IMR-90 (cell line): ENCODE data around the gene UCP2. TPM values are rescaled to one million over a fixed set of nuclear protein-coding genes. Genes with fewer than 3 reads are reported as not detected.

ENCODE experiments used
- ATAC-seq: fragments of 200-7000 bp; cut with Tn5 transposase; 2 replicates; pipeline ENCODE4 v1.9.1; 2020; ENCODE audit warnings: low read depth, mild to moderate bottlenecking, moderate library complexity
- BruUV-seq: library from RNA; stranded (reverse); fragments of 400-500 nt; replicated peaks from 2 replicates; lab custom pipeline; 2021; lab: Mats Ljungman, UMichigan
- CTCF ChIA-PET: fragments of 300-600 bp; formaldehyde crosslinking; extraction: SDS; loops from one replicate; lab custom pipeline; 2021; ENCODE audit warnings: antibody characterized with exemption; lab: Yijun Ruan, JAX
- POLR2A ChIA-PET: fragments of 300-600 bp; sonication (Branson Sonifier 250); formaldehyde crosslinking; loops from one replicate; lab custom pipeline; 2022; ENCODE audit warnings: antibody characterized with exemption; ENCODE audit not compliant: unreplicated experiment; lab: Charles Lee
- DNase-seq: peaks from one replicate; pipeline ENCODE4 v3.0.0; 2013
- H2AFZ ChIP-seq: replicated peaks from 2 replicates; pipeline ENCODE3; 2013; ENCODE audit warnings: low read length, mild to moderate bottlenecking; ENCODE audit not compliant: poor library complexity
- H2AK5ac ChIP-seq: 2 replicates; pipeline ENCODE4 v1.6.1; 2013; ENCODE audit warnings: low read depth, low read length, inconsistent platforms
- H2AK9ac ChIP-seq: replicated peaks from 2 replicates; pipeline ENCODE3; 2013; ENCODE audit warnings: mild to moderate bottlenecking, low read depth, low read length, moderate library complexity; ENCODE audit not compliant: poor library complexity
- H2BK120ac ChIP-seq: 2 replicates; pipeline ENCODE4 v1.6.1; 2013; ENCODE audit warnings: low read depth, low read length, inconsistent platforms
- H2BK15ac ChIP-seq: 3 replicates; pipeline ENCODE4 v1.6.1; 2013; ENCODE audit warnings: low read depth, low read length, inconsistent platforms
- H2BK20ac ChIP-seq: 2 replicates; pipeline ENCODE4 v1.6.1; 2013; ENCODE audit warnings: low read depth, mild to moderate bottlenecking, inconsistent platforms, low read length, moderate library complexity
- H2BK5ac ChIP-seq: 2 replicates; pipeline ENCODE4 v1.6.1; 2013; ENCODE audit warnings: mild to moderate bottlenecking, low read depth, low read length, inconsistent platforms; ENCODE audit not compliant: poor library complexity, severe bottlenecking
- H3K14ac ChIP-seq: replicated peaks from 2 replicates; pipeline ENCODE4 v1.6.1; 2013; ENCODE audit warnings: low read depth, low read length, inconsistent platforms
- H3K18ac ChIP-seq: 2 replicates; pipeline ENCODE4 v1.6.1; 2013; ENCODE audit warnings: low read depth, low read length, control low read depth
- H3K23ac ChIP-seq: 2 replicates; pipeline ENCODE4 v1.6.1; 2013; ENCODE audit warnings: low read depth, low read length, inconsistent platforms
- H3K27ac ChIP-seq: 2 replicates; pipeline ENCODE4 v1.5.1; 2013; ENCODE audit warnings: mild to moderate bottlenecking, control low read depth, low read length; ENCODE audit not compliant: insufficient read depth
- H3K27me3 ChIP-seq: 2 replicates; pipeline ENCODE4 v1.6.1; 2013; ENCODE audit warnings: low read length; ENCODE audit not compliant: control insufficient read depth, insufficient read depth
- H3K36me3 ChIP-seq: 2 replicates; pipeline ENCODE4 v1.6.1; 2013; ENCODE audit warnings: low read length, mixed read lengths; ENCODE audit not compliant: control insufficient read depth, insufficient read depth
- H3K4ac ChIP-seq: 2 replicates; pipeline ENCODE4 v1.6.1; 2013; ENCODE audit warnings: low read depth, low read length, inconsistent platforms
- H3K4me1 ChIP-seq: 2 replicates; pipeline ENCODE4 v1.6.1; 2013; ENCODE audit warnings: low read length, mixed read lengths; ENCODE audit not compliant: control insufficient read depth, insufficient read depth
- H3K4me2 ChIP-seq: 2 replicates; pipeline ENCODE4 v1.6.1; 2013; ENCODE audit warnings: low read depth, mild to moderate bottlenecking, control low read depth, low read length, moderate library complexity
- H3K4me3 ChIP-seq: 2 replicates; pipeline ENCODE4 v1.5.1; 2013; ENCODE audit warnings: low read depth, mild to moderate bottlenecking, control low read depth, low read length, moderate library complexity; ENCODE audit not compliant: insufficient read depth
- H3K56ac ChIP-seq: 2 replicates; pipeline ENCODE4 v1.6.1; 2013; ENCODE audit warnings: low read length, inconsistent platforms; ENCODE audit not compliant: insufficient read depth; ENCODE audit errors: extremely low read depth
- H3K79me1 ChIP-seq, 2 experiments: 2 replicates each; pipeline ENCODE4 v1.6.1; 2013; ENCODE audit warnings: low read length in 2 of 2, inconsistent platforms in 1 of 2, low read depth in 1 of 2
- H3K9ac ChIP-seq: 2 replicates; pipeline ENCODE4 v1.6.1; 2013; ENCODE audit warnings: low read depth, low read length, control low read depth
- H3K9me1 ChIP-seq: 2 replicates; pipeline ENCODE4 v1.6.1; 2013; ENCODE audit warnings: low read length, inconsistent platforms; ENCODE audit not compliant: insufficient read depth
- H3K9me3 ChIP-seq: 2 replicates; pipeline ENCODE4 v1.6.1; 2013; ENCODE audit warnings: low read length; ENCODE audit not compliant: control insufficient read depth, insufficient read depth
- H4K20me1 ChIP-seq: 2 replicates; pipeline ENCODE4 v1.6.1; 2013; ENCODE audit warnings: low read length, inconsistent platforms; ENCODE audit not compliant: insufficient read depth
- H4K5ac ChIP-seq: 2 replicates; pipeline ENCODE4 v1.6.1; 2013; ENCODE audit warnings: mild to moderate bottlenecking, low read depth, low read length, control low read depth
- H4K8ac ChIP-seq, 2 experiments: 2 replicates each; pipeline ENCODE4 v1.6.1; 2013; ENCODE audit warnings: low read depth in 2 of 2, low read length in 2 of 2, control low read depth in 1 of 2, inconsistent platforms in 1 of 2
- H4K91ac ChIP-seq: 2 replicates; pipeline ENCODE4 v1.6.1; 2013; ENCODE audit warnings: low read depth, low read length, inconsistent platforms; ENCODE audit not compliant: insufficient read depth
- BHLHE40 ChIP-seq: fragments of 150-350 bp; IDR thresholded peaks from 2 replicates; pipeline ENCODE4 v1.6.1; 2016; ENCODE audit warnings: mild to moderate bottlenecking, low read depth, low read length
- CEBPB ChIP-seq: IDR thresholded peaks from 2 replicates; pipeline ENCODE4 v1.6.1; 2012; ENCODE audit warnings: low read depth, low read length, improper control_type of control experiment
- CHD1 ChIP-seq: IDR thresholded peaks from 2 replicates; pipeline ENCODE4 v1.6.1; 2012; ENCODE audit warnings: low read depth, low read length, improper control_type of control experiment
- ELK1 ChIP-seq: fragments of 150-350 bp; IDR thresholded peaks from 2 replicates; pipeline ENCODE4 v1.6.1; 2016; ENCODE audit warnings: low read depth, mild to moderate bottlenecking, low read length, moderate library complexity, borderline replicate concordance
- FOS ChIP-seq: fragments of 150-350 bp; IDR thresholded peaks from 2 replicates; pipeline ENCODE4 v1.6.1; 2016; ENCODE audit warnings: low read depth, low read length
- MAZ ChIP-seq: IDR thresholded peaks from 2 replicates; pipeline ENCODE4 v1.6.1; 2012; ENCODE audit warnings: low read depth, mild to moderate bottlenecking, low read length, improper control_type of control experiment, moderate library complexity, borderline replicate concordance
- NFE2L2 ChIP-seq: fragments of 150-350 bp; IDR thresholded peaks from 2 replicates; pipeline ENCODE4 v1.6.1; 2016; ENCODE audit warnings: low read depth, mild to moderate bottlenecking, low read length
- RCOR1 ChIP-seq: IDR thresholded peaks from 2 replicates; pipeline ENCODE4 v1.6.1; 2012; ENCODE audit warnings: mild to moderate bottlenecking, low read length, improper control_type of control experiment; ENCODE audit not compliant: insufficient replicate concordance
- SMC3 ChIP-seq: fragments of 150-350 bp; IDR thresholded peaks from 2 replicates; pipeline ENCODE4 v1.6.1; 2016; ENCODE audit warnings: low read depth, mild to moderate bottlenecking, antibody characterized with exemption, low read length, moderate library complexity
- WGBS, 2 experiments: methylation state at CpG; one replicate each; pipeline versions ENCODE4 v1.1.5 to v1.1.7; 2013; ENCODE audit warnings: missing lambda C conversion rate in 2 of 2; ENCODE audit not compliant: insufficient read length in 1 of 2; ENCODE audit errors: extremely low coverage in 2 of 2; 5-methylcytosine and 5-hydroxymethylcytosine counted together
- dilution Hi-C: fragments of 300-500 bp; cut with HindIII; formaldehyde crosslinking; loops from one replicate; pipeline ENCODE4 v1.14.3; 2018; ENCODE audit warnings: low sequenced_read_pairs; ENCODE audit not compliant: unreplicated experiment
- in situ Hi-C: fragments of 300-500 bp; cut with MboI; formaldehyde crosslinking; loops from 3 replicates; pipeline ENCODE4 v1.14.3; 2019; ENCODE audit warnings: low sequenced_read_pairs, inconsistent platforms, mixed read lengths
- intact Hi-C: fragments of 100-400 bp; cut with micrococcal nuclease; formaldehyde crosslinking; loops from 2 replicates; pipeline ENCODE4 v1.10.0; 2022
- polyA plus RNA-seq, 3 experiments: library from polyadenylated mRNA; depleted of rRNA; stranded (reverse); fragments of >200 nt; gene quantifications; 2 replicates each; pipeline ENCODE4 v1.2.3, GENCODE V29; 2012; ENCODE audit warnings: low replicate concordance in 1 of 3
- total RNA-seq: library from RNA; depleted of rRNA; stranded (reverse); fragments of >200 nt; gene quantifications from 2 replicates; pipeline ENCODE4 v1.2.3, GENCODE V29; 2012
- TF ChIP-seq, protein P1 (sequence below): fragments of 150-350 bp; IDR thresholded peaks from 2 replicates; pipeline ENCODE4 v1.6.1; 2017; ENCODE audit warnings: mild to moderate bottlenecking, antibody characterized with exemption, low read length, low read depth
- TF ChIP-seq, protein P2 (sequence below): conservative IDR thresholded peaks from 2 replicates; pipeline ENCODE4 v1.5.1; 2012; ENCODE audit warnings: mild to moderate bottlenecking, low read depth, low read length, improper control_type of control experiment

UCP2 gene
- total and polyA plus RNA-seq, 2 of the 4 experiments (the other 2 are of a cell fraction) = 2.0 to 11.9 TPM

GRCh38 chr11:73972187-73972586 is 10.5 kb downstream of the UCP2 start:
- H3K79me1 ChIP-seq = no peaks in the 10 kb centered on the region
- no TSS peak for BruUV-seq
- H3K27me3 ChIP-seq = no peaks in the 10 kb centered on the region
- no peak overlapping the region for H3K4ac ChIP-seq
- no peak overlapping the region for H3K4me3 ChIP-seq
- H3K56ac ChIP-seq = no peak overlapping the region
- ATAC-seq (no peak), DNase-seq (no peak)
- H4K91ac ChIP-seq = no peak overlapping the region
- 0 out of 2 replicates have a peak, but pooled peaks cover 4% of the 10 kb centered on the region for H3K9me1 ChIP-seq
- no peak overlapping the region for H3K9ac ChIP-seq
- CTCF ChIA-PET = no interaction called here
- no peaks in the 10 kb centered on the region for H3K9me3 ChIP-seq
- no CpG with 5 or more reads among the region's 1 CpG for WGBS, 2 experiments
- H2BK15ac ChIP-seq = no peak overlapping the region
- H3K36me3 ChIP-seq = no peaks in the 10 kb centered on the region
- H2AK5ac ChIP-seq = no peak overlapping the region
- no peak overlapping the region for H4K5ac ChIP-seq
- H3K14ac ChIP-seq = no peak overlapping the region
- H4K20me1 ChIP-seq = no peaks in the 10 kb centered on the region
- no peak overlapping the region for H2BK5ac ChIP-seq
- no peak overlapping the region for H3K23ac ChIP-seq
- dilution Hi-C loops = no loop called here
- intact Hi-C loops = no loop called here
- no peak overlapping the region for H4K8ac ChIP-seq
- no peak overlapping the region for H2AFZ ChIP-seq
- H2BK20ac ChIP-seq = no peak overlapping the region
- H3K4me1 ChIP-seq = no peaks in the 10 kb centered on the region
- no peak overlapping the region for H3K4me2 ChIP-seq
- no peak overlapping the region for H3K27ac ChIP-seq
- in situ Hi-C loops = no loop called here
- POLR2A ChIA-PET = no interaction called here
- H2BK120ac ChIP-seq = no peak overlapping the region
- H3K18ac ChIP-seq = no peak overlapping the region
- no peak overlapping the region for H2AK9ac ChIP-seq
- TF ChIP-seq RCOR1 (no peak), NFE2L2 (no peak), MAZ (no peak), BHLHE40 (no peak), CEBPB (no peak), ELK1 (no peak), SMC3 (no peak), FOS (no peak), CHD1 (no peak)
- TF ChIP-seq, protein P1, sequence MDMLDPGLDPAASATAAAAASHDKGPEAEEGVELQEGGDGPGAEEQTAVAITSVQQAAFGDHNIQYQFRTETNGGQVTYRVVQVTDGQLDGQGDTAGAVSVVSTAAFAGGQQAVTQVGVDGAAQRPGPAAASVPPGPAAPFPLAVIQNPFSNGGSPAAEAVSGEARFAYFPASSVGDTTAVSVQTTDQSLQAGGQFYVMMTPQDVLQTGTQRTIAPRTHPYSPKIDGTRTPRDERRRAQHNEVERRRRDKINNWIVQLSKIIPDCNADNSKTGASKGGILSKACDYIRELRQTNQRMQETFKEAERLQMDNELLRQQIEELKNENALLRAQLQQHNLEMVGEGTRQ = no peak
- TF ChIP-seq, protein P2, sequence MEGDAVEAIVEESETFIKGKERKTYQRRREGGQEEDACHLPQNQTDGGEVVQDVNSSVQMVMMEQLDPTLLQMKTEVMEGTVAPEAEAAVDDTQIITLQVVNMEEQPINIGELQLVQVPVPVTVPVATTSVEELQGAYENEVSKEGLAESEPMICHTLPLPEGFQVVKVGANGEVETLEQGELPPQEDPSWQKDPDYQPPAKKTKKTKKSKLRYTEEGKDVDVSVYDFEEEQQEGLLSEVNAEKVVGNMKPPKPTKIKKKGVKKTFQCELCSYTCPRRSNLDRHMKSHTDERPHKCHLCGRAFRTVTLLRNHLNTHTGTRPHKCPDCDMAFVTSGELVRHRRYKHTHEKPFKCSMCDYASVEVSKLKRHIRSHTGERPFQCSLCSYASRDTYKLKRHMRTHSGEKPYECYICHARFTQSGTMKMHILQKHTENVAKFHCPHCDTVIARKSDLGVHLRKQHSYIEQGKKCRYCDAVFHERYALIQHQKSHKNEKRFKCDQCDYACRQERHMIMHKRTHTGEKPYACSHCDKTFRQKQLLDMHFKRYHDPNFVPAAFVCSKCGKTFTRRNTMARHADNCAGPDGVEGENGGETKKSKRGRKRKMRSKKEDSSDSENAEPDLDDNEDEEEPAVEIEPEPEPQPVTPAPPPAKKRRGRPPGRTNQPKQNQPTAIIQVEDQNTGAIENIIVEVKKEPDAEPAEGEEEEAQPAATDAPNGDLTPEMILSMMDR = no peak
